ENCODE data around the gene SLC6A16.
"Not testable (repeated sequence)": the region's sequence is repeated elsewhere in the genome, so short reads cannot be mapped to it uniquely, and the experiment has no call there.

Gene SLC6A16

DNA sequence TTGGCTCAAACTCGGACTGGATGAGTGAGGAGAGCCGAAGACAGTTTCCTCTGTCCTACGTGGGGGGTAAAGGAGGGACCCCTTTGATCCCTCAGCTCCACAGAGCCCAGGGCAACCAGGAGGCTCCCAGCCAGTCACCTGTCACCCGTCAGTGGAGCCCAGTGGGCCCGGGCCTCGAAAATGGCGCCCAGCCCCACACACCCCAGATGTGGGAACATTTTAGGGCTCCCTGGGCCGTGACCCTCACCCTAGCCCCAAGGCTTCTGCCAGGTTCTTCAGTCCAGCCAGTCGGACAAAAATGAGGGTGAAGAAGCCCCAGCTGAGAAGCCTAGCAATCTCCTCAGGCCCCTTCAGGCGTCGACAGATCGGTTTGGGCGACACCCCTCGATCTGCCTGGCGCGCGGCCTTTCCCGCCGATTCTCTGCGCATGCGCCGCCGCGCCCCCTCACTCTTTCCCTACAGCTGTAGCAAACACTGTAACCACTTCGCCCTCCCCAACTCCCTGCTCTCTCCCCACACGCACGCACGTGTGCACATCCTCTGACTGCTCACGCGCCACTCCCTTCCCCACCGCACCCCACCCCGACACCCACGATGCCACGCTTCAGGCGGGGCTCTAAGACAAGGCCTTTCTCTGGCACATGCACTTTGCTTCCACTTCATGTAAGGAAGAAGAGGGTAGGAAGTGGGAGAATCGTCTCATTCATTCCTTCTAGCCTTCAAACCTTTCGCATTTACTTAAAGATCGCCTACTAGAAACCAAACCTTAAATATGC is at the start of gene SLC6A16:
SLC6A16 (minus strand) TSS at position 391 of the 776 bp plus-strand sequence. CDS start 13,844 bp downstream, outside the sequence.
- DNase-seq (ENCODE audit: low spot score), result no peak
- no peak for FAIRE-seq

GRCh38 chr19:49373174-49373573 is 48.2 kb upstream of the SLC6A16 start:
- not testable (repeated sequence) for FAIRE-seq; DNase-seq (ENCODE audit: low spot score)

DNA sequence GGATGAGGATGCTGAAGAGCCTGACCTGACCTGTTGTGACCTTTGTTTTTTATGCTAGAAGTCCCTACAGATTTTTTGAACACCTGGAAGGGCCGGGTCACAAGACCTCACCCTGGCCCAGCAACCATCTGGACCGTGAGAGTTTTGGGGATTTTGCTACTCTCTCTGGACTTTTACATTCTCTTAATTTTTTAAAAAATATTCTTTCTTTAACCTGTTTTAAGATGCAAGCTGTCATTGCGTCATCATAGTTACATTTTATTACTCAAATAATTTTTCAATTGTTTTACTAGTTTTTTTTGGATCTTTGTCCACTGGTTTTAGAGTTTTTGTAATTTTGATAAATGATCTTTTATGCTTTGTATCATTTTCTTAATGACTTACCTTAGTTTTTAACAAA is 46.2 kb upstream of the SLC6A16 start:
- DNase-seq (ENCODE audit: low spot score) (no peak), FAIRE-seq (no peak)

- no peak for DNase-seq (ENCODE audit: low spot score)
Observed at GRCh38 chr19:49368711-49369358, 43.8 kb upstream of the SLC6A16 start.

DNA sequence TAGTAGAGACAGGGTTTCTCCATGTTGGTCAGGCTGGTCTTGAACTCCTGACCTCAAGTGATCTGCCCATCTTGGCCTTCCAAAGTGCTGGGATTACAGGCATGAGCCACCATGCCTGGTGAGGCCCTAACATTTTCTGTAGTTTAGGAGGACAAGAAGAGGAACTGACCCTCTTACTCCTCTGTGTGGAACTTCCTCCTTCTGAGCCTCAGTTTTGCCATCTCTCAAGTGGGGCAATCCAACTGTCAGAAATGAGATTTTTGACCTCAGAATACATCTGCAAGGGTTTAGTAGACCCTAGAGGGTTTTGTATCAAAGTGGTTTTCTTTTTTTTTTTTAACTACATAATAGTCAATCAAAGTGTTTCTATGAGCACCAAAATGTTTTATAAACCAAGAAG is 41.1 kb upstream of the SLC6A16 start:
- FAIRE-seq, result no peak
- DNase-seq (ENCODE audit: low spot score), result no peak

More at GRCh38 chr19:49368711-49369358, 43.8 kb upstream of the SLC6A16 start:
- no peak for FAIRE-seq

GRCh38 chr19:49364083-49364737 is 39.2 kb upstream of the SLC6A16 start:
- DNase-seq (ENCODE audit: low spot score) (no peak), FAIRE-seq (no peak)

- DNase-seq (ENCODE audit: low spot score), result peak; percentile 99
Observed at GRCh38 chr19:49363268-49364082, 38.5 kb upstream of the SLC6A16 start, which contains the start of gene DKKL1. Gene DKKL1, plus strand, starts transcription at chr19:49363877. Its CDS starts 122 bp downstream, at chr19:49363999.

DNA sequence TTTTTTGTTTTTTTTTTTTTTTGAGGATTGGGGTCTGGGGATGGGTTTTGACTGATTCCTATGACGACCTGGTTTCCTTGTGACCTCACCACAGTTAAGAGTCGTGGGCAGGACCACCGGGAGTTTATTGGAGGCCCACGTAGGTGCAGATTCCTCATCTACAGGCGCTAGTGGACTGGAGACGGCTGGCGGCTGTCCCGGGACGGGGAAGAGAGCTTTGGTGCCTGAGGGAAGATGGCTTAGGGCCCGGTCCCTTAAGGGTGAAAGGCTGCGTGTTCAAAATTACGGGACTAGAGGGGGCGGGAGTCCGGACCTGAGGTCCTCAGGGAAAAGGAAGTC is 37.9 kb upstream of the SLC6A16 start:
- peak; percentile 37 for DNase-seq (ENCODE audit: low spot score)
- FAIRE-seq, result no peak

More at GRCh38 chr19:49363268-49364082, 38.5 kb upstream of the SLC6A16 start, which contains the start of gene DKKL1:
- FAIRE-seq, result peak; percentile 98

GRCh38 chr19:49362048-49362928 is 37.3 kb upstream of the SLC6A16 start, which contains the start of gene TEAD2:
Gene TEAD2, minus strand, starts transcription at chr19:49362416. Its CDS starts 2,341 bp downstream, at chr19:49360075.
- no peak for FAIRE-seq
- peak; percentile 85 for DNase-seq (ENCODE audit: low spot score)

GRCh38 chr19:49361438-49362047 is 36.6 kb upstream of the SLC6A16 start:
- DNase-seq (ENCODE audit: low spot score) (peak; percentile 89), FAIRE-seq (no peak)

- no peak for DNase-seq (ENCODE audit: low spot score)
- no peak for FAIRE-seq
Observed at GRCh38 chr19:49359851-49360820, 35.1 kb upstream of the SLC6A16 start.

GRCh38 chr19:49357186-49357585 is 32.2 kb upstream of the SLC6A16 start:
- DNase-seq (ENCODE audit: low spot score) (no peak), FAIRE-seq (no peak)

- no peak for DNase-seq (ENCODE audit: low spot score)
- no peak for FAIRE-seq
Observed at GRCh38 chr19:49356382-49356781, 31.4 kb upstream of the SLC6A16 start.

GRCh38 chr19:49355909-49356353 is 30.9 kb upstream of the SLC6A16 start:
- FAIRE-seq, result no peak
- no peak for DNase-seq (ENCODE audit: low spot score)

DNA sequence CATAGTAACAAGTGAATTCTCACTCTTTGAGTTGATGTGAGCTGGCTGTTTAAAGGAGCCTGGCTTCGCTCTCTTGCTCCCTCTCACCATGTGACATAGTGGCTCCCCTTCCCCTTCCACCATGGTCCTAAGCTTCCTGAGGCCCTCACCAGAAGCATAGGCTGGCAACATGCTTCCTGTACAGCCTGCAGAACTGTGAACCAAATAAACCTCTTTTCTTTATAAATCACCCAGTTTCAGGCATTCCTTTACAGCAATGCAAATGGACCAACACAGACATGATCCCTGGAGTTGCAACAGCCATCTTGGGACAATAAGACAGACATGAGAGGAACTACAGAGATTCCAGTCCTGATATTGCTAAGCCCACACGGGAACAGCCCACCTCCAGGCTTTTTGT is 24.6 kb upstream of the SLC6A16 start:
- DNase-seq (ENCODE audit: low spot score) (no peak), FAIRE-seq (no peak)

DNA sequence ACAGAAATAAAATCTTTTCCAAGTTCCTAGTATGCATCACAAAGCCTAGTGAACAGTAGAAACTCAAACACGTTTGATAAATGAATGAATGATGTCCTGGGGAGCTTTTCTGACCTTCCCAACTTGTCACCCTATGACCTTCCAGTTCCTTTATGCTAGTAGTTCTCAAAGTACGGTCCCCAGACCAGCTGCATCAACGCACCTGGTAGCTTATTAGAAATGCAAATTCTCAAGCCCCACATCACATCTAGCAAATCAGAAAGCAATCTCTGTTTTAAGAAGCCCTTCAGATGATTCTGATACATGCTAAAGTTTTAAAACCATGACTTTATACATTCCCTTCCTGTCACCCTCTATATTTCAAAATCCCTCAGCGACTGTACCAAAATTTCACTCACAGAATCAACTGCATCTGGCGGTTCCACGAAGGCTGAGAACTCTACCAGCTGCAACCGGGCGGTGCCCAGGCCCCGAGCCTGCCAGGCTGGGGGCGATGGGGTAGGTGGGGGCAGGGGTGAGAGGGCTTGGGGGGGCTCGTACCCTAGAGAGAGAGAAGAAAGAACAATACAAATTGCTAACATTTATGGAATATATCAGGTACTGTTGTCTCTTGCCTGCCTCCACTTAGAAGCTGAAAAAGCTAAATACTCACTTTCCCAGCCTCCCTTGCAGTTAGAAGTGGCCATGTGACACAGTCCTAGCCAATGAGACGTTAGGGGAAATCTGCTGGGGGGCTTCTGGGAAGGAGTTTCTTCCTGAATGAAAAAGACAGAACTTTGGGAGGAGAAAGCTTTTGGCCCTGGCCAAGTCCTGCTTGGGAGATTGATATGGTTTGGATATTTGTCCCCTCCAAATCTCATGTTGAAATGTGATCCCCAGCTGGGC is 23.6 kb upstream of the SLC6A16 start:
- DNase-seq (ENCODE audit: low spot score) (no peak), FAIRE-seq (no peak)

DNA sequence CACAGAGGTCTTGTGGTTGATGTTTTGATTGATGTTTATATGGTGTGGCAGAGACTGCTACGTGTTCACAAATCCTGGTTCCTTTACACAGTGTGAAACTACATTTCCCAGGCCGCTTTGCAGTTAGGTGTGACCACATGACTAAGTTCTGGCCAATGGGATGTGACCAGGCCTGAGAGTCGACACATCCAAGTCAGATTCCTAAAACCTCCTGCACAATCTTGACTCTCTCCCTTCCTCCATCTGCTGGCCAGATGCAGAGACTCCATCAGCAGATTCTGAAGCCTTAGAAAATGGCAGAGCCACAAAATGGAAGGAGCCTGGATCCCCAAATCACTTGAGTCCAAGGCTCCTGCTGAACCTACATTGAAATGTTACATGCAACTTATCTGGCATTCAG is 22.8 kb upstream of the SLC6A16 start:
- no peak for FAIRE-seq
- peak; percentile 60 for DNase-seq (ENCODE audit: low spot score)
